Mononuclear cell (primary cell): Measurements from ENCODE around the gene P2RY6. TPM values are rescaled to one million over a fixed set of nuclear protein-coding genes. Genes with fewer than 3 reads are reported as not detected.

Experiments
- H3K27me3 ChIP-seq: 2 replicates; pipeline ENCODE4 v1.6.0; 2011; ENCODE audit warnings: low read length, control low read depth; ENCODE audit not compliant: insufficient read depth
- H3K4me1 ChIP-seq: 2 replicates; pipeline ENCODE4 v1.5.1; 2011; ENCODE audit warnings: mild to moderate bottlenecking, low read length, control low read depth; ENCODE audit not compliant: insufficient read depth
- H3K4me3 ChIP-seq: 2 replicates; pipeline ENCODE4 v1.5.1; 2011; ENCODE audit warnings: mild to moderate bottlenecking, low read length, moderate library complexity
- H3K9me3 ChIP-seq: 2 replicates; pipeline ENCODE4 v1.5.1; 2011; ENCODE audit warnings: low read depth, mild to moderate bottlenecking, control low read depth, low read length
- total RNA-seq: library from RNA; depleted of rRNA; stranded (reverse); fragments of >200 nt; gene quantifications from one replicate; pipeline ENCODE4 v1.2.3, GENCODE V29; 2012

P2RY6 gene
- total RNA-seq, 1 donor: 0.42 TPM

GRCh38 chr11:73245461-73245860, 26.7 kb upstream of the P2RY6 start:
- peaks cover 5% of the 10 kb centered on the region for H3K4me1 ChIP-seq
- H3K4me3 ChIP-seq: no peak overlapping the region
- H3K27me3 ChIP-seq: no peaks in the 10 kb centered on the region
- no peaks in the 10 kb centered on the region for H3K9me3 ChIP-seq

- Histone ChIP-seq H3K4me3 (no peak overlapping the region), H3K9me3 (no peaks in the 10 kb centered on the region), H3K4me1 (peaks cover 5% of the 10 kb centered on the region), H3K27me3 (no peaks in the 10 kb centered on the region)
These were observed 25.8 kb upstream of the P2RY6 start for GRCh38 chr11:73246303-73246702.

- no peak overlapping the region for H3K4me3 ChIP-seq
- H3K9me3 ChIP-seq: no peaks in the 10 kb centered on the region
- H3K4me1 ChIP-seq: no peaks in the 10 kb centered on the region
These were observed 23.5 kb upstream of the P2RY6 start for GRCh38 chr11:73248526-73249185.

DNA sequence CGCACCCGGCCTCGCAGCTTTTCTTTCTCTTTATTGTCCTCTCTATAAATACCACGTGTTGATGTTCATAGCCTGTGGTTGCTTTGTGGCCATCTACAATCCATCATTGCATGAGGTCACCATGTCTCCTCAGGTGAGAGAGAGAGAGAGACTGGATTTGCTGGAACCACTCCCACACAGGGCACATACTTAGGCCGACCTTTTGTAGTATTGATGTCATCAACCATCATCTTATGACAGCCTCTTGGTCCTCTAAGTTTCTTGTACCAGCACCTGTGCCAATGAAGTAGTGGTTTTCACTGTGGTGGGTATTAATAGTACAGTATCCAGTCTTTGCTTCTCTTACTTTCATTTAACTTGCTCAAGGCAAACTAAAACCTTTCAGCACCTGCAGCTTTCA, 22.8 kb upstream of the P2RY6 start:
- Histone ChIP-seq H3K4me3 (no peak overlapping the region), H3K4me1 (no peaks in the 10 kb centered on the region), H3K9me3 (no peaks in the 10 kb centered on the region), H3K27me3 (no peaks in the 10 kb centered on the region)

More at GRCh38 chr11:73248526-73249185, 23.5 kb upstream of the P2RY6 start:
- H3K27me3 ChIP-seq: no peaks in the 10 kb centered on the region

DNA sequence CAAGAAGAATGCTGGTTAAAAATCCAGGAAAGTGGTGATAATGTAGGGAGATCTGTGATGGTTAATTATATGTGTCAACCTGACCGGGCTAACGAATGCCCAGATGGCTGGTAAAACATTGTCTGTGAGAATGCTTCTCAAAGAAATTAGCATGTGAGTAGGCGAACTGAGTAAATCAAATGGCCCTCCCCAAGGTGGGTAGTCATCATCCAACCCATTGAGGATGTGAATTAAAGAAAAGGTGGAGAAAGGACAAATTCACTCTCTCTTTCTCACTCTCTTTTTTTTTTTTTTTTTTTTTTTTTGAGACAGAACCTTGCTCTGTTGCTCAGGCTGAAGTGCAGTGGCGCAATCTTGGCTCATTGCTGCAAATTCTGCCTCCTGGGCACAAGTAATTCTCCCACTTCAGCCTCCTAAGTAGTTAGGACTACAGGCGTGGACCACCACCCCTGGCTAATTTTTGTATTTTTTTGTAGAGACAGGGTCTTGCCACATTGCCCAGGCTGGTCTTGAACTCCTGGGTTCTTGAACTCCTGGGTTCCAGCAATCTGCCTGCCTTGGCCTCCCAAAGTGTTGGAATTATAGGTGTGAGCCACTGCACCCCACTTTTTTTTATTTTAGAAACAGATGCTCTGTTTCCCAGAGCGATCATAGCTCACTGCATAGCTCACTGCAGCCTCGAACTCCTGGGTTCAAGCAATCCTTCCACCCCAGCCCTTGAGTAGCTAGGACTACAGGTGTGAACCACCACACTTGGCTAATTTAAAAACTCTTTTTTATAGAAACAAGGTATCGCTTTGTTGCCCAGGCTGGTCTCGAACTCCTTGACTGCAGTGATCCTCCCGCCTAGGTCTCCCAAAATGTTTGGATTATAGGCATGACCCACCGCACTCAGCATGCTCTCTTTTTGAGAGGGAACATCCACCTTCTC, 22.0 kb upstream of the P2RY6 start:
- Histone ChIP-seq H3K4me3 (no peak overlapping the region), H3K4me1 (no peaks in the 10 kb centered on the region), H3K9me3 (no peaks in the 10 kb centered on the region), H3K27me3 (no peaks in the 10 kb centered on the region)

DNA sequence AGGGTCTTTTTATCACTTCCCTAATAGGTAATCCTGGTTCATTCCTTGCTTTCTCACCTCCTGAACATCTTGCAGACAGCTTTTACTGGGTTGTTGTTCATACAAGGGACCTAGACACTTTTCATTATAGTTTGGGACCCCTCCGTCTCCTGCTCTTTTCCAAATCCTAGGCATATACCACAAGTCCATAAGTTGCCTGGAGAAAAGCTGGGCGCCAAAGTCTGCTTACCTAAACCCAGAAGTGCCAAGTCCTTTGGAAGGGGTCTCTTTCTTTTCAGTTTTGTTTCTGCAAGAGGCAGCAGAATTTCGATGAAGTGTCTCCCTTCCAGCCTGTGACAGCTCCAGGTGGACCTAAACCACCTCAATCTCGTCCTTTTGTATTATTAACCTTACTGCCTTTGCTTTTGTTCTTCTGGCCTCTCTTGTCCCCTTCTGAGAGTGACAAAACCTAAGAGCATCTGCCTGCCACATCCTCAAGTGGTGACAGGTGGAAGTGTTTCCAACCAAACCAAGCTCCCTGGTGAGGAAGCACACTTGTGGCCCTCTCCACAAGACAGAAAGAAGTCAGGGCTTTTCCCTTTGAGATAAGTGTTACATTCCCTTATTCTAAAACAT, 19.5 kb upstream of the P2RY6 start:
- Histone ChIP-seq H3K27me3 (no peaks in the 10 kb centered on the region), H3K4me1 (no peaks in the 10 kb centered on the region), H3K9me3 (no peaks in the 10 kb centered on the region), H3K4me3 (no peak overlapping the region)

GRCh38 chr11:73257342-73258103, 14.6 kb upstream of the P2RY6 start:
- H3K4me1 ChIP-seq: no peaks in the 10 kb centered on the region
- H3K9me3 ChIP-seq: no peaks in the 10 kb centered on the region
- H3K4me3 ChIP-seq: no peak overlapping the region
- H3K27me3 ChIP-seq: peaks cover 6% of the 10 kb centered on the region

DNA sequence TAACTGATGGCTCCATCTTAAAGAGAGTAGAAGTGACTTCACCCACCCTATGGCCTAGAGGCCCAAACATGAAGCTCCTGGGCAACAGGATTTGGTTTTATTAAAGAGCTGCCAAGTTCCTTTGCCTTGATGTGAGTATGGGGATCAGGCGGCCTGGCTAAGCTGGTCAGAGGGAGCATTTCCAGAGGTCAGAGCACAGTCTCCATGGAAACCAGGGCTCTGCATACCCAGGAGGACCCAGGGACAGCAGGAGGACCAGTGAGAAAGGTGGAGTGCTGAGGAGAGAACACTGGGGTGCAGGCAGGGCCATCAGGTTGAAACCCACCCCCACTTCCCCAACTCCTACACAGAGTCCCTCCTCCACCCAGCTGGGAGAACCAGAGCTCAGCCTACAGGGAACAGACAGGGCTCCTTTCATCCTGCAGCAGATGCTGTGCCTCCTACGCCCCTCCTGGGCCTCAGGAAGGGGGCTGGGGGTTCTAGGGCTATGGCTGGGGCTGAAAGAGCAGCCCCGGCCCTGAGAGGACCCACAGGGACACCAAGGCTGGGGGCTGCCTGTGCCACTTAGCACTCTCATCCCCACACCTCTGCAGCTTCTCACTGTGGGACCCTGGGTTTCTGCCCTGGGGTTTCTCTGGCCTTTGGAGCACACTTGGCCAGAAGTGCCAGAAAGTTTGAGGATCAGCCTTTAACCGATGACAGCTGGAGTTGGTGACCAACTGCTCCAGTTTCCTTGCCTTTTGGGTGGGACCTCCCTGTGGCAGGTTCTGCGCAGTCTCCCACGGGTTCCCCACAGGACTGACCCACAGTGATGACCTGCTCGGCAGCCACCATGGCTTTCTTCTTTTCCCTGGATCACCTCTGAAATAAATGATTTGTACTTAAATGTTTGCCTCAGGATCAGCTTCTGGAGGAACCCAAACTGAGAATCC, 13.8 kb upstream of the P2RY6 start:
- H3K4me3 ChIP-seq: no peak overlapping the region
- no peaks in the 10 kb centered on the region for H3K9me3 ChIP-seq
- H3K4me1 ChIP-seq: no peaks in the 10 kb centered on the region
- peaks cover 10% of the 10 kb centered on the region for H3K27me3 ChIP-seq

GRCh38 chr11:73259406-73260126, 12.6 kb upstream of the P2RY6 start:
- Histone ChIP-seq H3K27me3 (peaks cover 21% of the 10 kb centered on the region), H3K4me3 (no peak overlapping the region), H3K4me1 (no peaks in the 10 kb centered on the region), H3K9me3 (no peaks in the 10 kb centered on the region)

GRCh38 chr11:73260127-73260457, 12.0 kb upstream of the P2RY6 start:
- no peaks in the 10 kb centered on the region for H3K4me1 ChIP-seq
- H3K9me3 ChIP-seq: no peaks in the 10 kb centered on the region
- H3K4me3 ChIP-seq: no peak overlapping the region
- H3K27me3 ChIP-seq: peaks cover 27% of the 10 kb centered on the region

DNA sequence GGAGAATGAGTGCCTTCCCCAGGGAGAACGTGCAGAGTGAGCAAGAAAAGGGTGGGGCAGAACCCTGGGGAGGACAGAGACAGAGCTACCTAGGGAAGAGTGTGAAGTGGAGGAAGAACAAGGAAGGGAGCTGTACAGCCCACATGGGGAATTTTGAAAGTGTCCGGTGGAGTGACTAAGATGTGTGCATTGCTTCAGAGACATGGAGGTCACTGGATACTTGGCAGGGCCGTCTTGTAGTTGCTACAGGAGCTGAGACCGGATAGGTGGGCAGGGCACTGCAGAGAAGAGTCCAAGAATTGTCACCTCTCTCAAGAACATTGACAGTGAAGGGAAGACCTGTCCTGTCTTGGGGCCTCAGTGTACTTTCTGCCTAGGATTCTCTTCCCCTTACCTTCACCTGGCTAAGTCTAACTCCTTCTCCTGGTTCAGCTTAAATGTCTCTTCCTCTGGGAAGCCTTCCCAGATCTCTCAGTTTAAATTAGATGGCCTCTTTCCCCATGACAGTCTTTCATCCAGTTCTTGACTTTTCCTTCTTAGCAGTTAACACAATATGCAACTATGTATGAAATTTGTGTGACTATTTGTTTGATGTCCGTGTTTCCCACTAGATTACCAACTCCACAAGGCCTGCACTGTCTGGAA, 9.2 kb upstream of the P2RY6 start:
- H3K27me3 ChIP-seq: peaks cover 32% of the 10 kb centered on the region
- H3K4me3 ChIP-seq: no peak overlapping the region
- H3K9me3 ChIP-seq: no peaks in the 10 kb centered on the region
- H3K4me1 ChIP-seq: no peaks in the 10 kb centered on the region

GRCh38 chr11:73263640-73264039, 8.5 kb upstream of the P2RY6 start:
- H3K27me3 ChIP-seq: peaks cover 32% of the 10 kb centered on the region
- no peaks in the 10 kb centered on the region for H3K4me1 ChIP-seq

GRCh38 chr11:73265278-73265810, 6.8 kb upstream of the P2RY6 start:
- no peaks in the 10 kb centered on the region for H3K9me3 ChIP-seq
- peaks cover 9% of the 10 kb centered on the region for H3K4me1 ChIP-seq
- H3K27me3 ChIP-seq: peaks cover 32% of the 10 kb centered on the region
- H3K4me3 ChIP-seq: no peak overlapping the region

More at GRCh38 chr11:73263640-73264039, 8.5 kb upstream of the P2RY6 start:
- Histone ChIP-seq H3K4me3 (no peak overlapping the region), H3K9me3 (no peaks in the 10 kb centered on the region)
